ENCODE results near the gene ADAM22.

The ADAM22 gene

DNA sequence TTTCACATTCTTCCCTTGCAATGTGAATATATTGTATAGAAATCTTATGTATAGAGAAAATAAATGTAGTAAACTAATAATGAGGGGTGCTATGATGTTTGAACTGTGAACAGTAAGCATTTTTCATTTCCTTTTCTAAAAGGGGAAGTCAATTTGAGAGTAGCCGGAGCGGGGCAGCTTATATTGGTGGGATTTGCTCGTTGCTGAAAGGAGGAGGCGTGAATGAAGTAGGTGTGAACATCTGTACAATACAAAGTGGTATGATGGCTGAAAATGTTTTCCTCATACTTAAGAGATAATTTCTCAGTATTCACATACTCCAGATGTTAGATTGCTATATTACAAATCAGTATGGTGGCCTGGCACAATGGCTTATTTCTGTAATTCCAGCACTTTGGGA is 198.7 kb downstream of the ADAM22 start:
- no peak for DNase-seq (ENCODE audit: low read depth)
- TF ChIP-seq CTCF (IDR thresholded peaks at IDR 0.05; ENCODE audit: control insufficient read depth, insufficient read depth, low read depth, low read length, missing control alignments) = no peak
- H3K4me3 ChIP-seq (ENCODE audit: control insufficient read depth, low read depth, low read length) = no peak overlapping the region

DNA sequence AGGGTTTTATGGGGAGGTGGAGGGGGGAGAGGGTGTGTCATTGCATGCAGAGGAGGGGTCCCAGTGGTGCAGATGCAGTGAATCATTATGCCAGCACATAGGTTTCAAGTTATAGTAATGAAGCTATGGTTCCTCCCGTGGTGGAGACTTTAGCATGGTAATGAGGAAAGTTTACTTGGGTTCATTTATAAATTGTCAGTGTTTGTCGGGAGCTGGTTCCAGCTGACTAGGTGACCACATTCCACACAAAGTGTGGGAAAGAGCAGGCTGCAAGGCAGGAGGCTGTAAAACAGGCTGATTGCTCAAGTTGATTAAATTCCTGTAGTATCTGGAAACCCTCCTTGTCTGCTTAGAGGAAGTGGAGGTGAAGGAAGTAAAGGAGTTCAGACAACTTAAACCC is 206.9 kb downstream of the ADAM22 start:
- DNase-seq (ENCODE audit: low read depth) = no peak
- no peak overlapping the region for H3K4me3 ChIP-seq (ENCODE audit: control insufficient read depth, low read depth, low read length)
- no peak for TF ChIP-seq CTCF (IDR thresholded peaks at IDR 0.05; ENCODE audit: control insufficient read depth, insufficient read depth, low read depth, low read length, missing control alignments)

DNA sequence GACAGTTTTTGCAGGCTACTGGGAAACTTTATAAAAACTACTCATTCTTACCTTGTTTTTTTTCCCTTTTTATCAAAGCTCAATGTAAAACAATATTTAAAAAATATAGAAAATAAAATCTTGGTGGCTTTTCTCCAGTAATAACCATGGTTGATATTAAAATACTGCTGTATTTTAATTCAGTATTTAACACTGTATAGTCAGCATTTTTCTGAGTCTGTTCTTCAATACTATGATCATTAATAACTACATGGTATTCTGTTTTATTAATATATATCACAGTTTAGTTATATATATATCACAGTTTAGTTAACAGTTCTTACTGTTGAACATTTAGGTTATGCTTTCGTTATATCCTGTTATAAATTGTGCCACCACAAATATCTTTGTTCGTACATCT is 207.4 kb downstream of the ADAM22 start:
- no peak overlapping the region for H3K4me3 ChIP-seq (ENCODE audit: control insufficient read depth, low read depth, low read length)
- DNase-seq (ENCODE audit: low read depth) = no peak
- TF ChIP-seq CTCF (IDR thresholded peaks at IDR 0.05; ENCODE audit: control insufficient read depth, insufficient read depth, low read depth, low read length, missing control alignments) = no peak

DNA sequence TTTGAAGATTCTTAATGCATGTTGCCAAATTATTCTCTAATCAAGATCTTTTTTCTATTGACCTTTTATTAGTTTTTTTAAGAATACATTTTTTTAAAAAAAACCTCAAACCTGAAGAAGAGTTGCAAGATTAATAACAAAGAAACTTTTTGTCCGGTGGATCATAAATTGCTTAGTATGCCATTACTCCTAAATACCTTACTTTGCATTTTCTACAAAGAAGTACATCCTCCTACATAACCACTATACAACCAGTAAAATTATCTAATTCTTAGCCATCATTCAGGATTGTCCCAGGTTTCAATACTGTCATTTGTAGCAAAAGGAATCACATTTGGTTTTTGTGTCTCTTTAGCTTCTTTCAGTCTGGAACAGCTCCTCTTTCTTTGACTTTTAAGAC is 207.9 kb downstream of the ADAM22 start:
- no peak for DNase-seq (ENCODE audit: low read depth)
- no peak overlapping the region for H3K4me3 ChIP-seq (ENCODE audit: control insufficient read depth, low read depth, low read length)
- no peak for TF ChIP-seq CTCF (IDR thresholded peaks at IDR 0.05; ENCODE audit: control insufficient read depth, insufficient read depth, low read depth, low read length, missing control alignments)

GRCh38 chr7:88146616-88147015 is 212.6 kb downstream of the ADAM22 start:
- TF ChIP-seq CTCF (IDR thresholded peaks at IDR 0.05; ENCODE audit: control insufficient read depth, insufficient read depth, low read depth, low read length, missing control alignments) = no peak
- DNase-seq (ENCODE audit: low read depth) = no peak
- H3K4me3 ChIP-seq (ENCODE audit: control insufficient read depth, low read depth, low read length) = no peak overlapping the region

DNA sequence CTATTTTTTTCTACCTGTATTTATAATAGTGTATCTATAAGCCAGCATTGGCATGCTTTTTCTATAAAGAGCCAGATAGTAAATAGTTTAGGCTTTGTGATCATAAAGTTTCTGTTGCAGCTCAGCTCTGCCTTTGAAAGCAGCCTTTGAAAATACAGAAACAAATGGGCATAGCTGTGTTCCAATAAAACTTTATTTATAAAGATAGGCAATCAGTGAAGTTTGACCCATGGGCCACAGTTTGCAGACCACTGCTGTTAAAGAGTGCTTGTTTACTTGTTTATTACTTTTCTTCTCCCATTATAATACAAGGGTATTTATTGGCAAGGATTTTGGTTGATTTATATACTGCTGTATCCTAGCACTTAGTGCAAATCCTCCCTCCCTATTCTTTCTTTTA is 213.3 kb downstream of the ADAM22 start:
- no peak for TF ChIP-seq CTCF (IDR thresholded peaks at IDR 0.05; ENCODE audit: control insufficient read depth, insufficient read depth, low read depth, low read length, missing control alignments)
- no peak overlapping the region for H3K4me3 ChIP-seq (ENCODE audit: control insufficient read depth, low read depth, low read length)

GRCh38 chr7:88147949-88148348 is 213.9 kb downstream of the ADAM22 start:
- H3K4me3 ChIP-seq (ENCODE audit: control insufficient read depth, low read depth, low read length) = no peak overlapping the region
- TF ChIP-seq CTCF (IDR thresholded peaks at IDR 0.05; ENCODE audit: control insufficient read depth, insufficient read depth, low read depth, low read length, missing control alignments) = no peak
- DNase-seq (ENCODE audit: low read depth) = no peak

More for the DNA sequence above, 213.3 kb downstream of the ADAM22 start:
- DNase-seq (ENCODE audit: low read depth) = no peak
